ENCODE measurements around the gene CD55. TPM values are rescaled to one million over a fixed set of nuclear protein-coding genes. Genes with fewer than 3 reads are reported as not detected.

Gene CD55, protein sequence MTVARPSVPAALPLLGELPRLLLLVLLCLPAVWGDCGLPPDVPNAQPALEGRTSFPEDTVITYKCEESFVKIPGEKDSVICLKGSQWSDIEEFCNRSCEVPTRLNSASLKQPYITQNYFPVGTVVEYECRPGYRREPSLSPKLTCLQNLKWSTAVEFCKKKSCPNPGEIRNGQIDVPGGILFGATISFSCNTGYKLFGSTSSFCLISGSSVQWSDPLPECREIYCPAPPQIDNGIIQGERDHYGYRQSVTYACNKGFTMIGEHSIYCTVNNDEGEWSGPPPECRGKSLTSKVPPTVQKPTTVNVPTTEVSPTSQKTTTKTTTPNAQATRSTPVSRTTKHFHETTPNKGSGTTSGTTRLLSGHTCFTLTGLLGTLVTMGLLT
- total RNA-seq: 84.7 TPM

GRCh38 chr1:207321079-207321789 lies at the start of gene CD55:
CD55 (plus strand) TSS chr1:207321678; CDS start chr1:207321766, 88 bp downstream.
- DNase-seq: peak; percentile 92

DNA sequence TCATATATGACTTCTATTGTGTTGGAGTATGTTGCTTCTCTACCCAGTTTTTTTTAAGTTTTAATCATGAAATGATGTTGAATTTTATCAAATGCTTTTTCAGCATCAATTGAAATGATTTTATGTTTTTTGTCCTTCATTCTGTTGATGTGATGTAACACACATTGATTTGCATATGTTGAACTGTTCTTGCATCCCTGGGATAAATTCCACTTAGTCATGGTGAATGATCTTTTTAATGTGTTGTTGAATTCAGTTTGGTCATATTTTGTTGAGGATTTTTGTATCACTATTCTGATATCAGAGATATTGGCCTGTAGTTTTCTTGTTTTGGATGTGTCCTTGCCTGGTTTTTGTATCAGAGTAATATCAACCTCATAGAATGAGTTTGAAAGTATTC lies 46.6 kb upstream of the CD55 start:
- DNase-seq: no peak

- no peak for DNase-seq
Observed at GRCh38 chr1:207276465-207276864, 45.0 kb upstream of the CD55 start.

- DNase-seq: no peak
Observed at GRCh38 chr1:207277241-207277640, 44.2 kb upstream of the CD55 start.

GRCh38 chr1:207279652-207280051 lies 41.8 kb upstream of the CD55 start:
- DNase-seq: no peak

GRCh38 chr1:207280706-207281105 lies 40.8 kb upstream of the CD55 start:
- no peak for DNase-seq

- DNase-seq: peak; percentile 3
Observed at GRCh38 chr1:207282058-207282457, 39.4 kb upstream of the CD55 start.

DNA sequence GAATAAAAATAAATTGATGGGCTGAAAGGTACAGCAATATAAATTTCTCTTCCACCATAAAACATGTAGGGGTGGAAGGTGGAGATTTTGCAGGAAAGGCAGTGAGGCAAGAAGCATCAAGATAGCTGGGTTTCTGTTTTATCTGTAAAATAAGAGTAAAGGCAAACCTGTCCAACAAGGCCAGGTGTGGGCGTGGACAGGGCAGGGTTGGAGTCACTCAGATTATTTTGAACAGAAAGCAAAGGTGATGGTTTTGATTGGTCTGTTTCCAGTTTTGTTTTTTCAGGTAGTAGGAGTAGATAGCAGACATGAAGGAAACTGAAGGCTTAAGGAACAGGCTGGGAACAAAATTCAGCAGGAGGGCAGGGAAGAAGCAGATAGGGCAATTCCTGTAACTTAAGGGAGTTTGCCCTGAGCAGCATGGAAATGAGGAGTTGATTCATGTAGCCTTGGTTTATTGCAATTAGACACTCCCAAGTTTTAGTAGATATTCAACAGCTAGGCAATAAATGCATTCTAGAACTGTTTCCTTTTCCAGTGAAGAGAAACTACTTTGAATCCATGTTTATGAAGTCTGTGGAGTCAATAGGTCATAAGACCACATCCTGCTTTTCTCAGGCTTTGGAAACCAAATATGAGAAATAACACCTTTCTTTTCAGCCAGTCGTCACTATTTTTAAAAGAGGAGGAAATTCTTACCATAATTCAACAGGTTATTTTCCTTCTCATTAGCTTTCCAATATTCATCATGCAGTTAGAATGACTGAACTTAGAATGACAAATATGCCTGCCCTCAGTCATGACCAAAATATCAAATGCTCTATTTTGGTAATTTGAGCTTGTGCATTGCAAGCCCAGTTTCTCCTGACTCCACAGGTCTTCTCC lies 38.7 kb upstream of the CD55 start:
- peak; percentile 39 for DNase-seq

- DNase-seq: no peak
Observed at GRCh38 chr1:207283421-207283820, 38.1 kb upstream of the CD55 start.

DNA sequence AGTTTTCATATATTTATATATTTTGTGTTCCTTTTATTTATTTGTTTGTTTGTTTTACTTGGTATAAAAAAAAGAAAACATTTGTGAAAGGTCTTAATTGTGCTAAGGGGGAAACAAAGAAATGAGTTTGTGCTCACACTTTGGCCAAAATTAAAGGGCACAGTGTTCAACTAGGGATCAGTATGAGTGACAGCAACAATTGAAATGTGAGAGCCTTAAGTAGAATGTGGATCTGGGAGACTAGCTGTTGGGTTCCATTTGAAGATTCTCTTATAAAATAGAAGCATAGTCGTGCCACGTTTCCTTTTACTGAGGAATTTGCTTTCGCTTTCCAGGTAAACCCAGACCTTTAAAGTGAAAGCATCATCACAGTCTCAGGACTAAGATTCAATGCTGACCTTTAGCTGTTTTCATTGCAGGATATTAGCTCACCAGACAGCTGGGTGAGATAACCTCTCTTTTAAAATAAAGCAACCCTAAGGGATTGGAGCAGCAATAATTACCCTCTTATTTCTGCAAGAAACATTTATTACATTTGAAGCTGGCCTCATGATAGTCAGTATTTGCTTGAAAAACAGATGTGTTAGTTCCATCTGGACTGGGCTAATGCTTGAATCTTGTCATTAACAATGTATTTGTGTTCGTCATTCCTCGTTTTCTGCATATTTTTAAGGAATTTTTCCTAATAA lies 37.1 kb upstream of the CD55 start:
- peak; percentile 88 for DNase-seq

GRCh38 chr1:207286786-207287468 lies 34.6 kb upstream of the CD55 start:
- DNase-seq: peak; percentile 96

GRCh38 chr1:207288315-207288714 lies 33.2 kb upstream of the CD55 start:
- DNase-seq: peak; percentile 66

GRCh38 chr1:207289756-207290155 lies 31.7 kb upstream of the CD55 start:
- DNase-seq: no peak

- DNase-seq: no peak
Observed at GRCh38 chr1:207291723-207292122, 29.8 kb upstream of the CD55 start.

- DNase-seq: peak; percentile 67
Observed at GRCh38 chr1:207298186-207298585, 23.3 kb upstream of the CD55 start.

DNA sequence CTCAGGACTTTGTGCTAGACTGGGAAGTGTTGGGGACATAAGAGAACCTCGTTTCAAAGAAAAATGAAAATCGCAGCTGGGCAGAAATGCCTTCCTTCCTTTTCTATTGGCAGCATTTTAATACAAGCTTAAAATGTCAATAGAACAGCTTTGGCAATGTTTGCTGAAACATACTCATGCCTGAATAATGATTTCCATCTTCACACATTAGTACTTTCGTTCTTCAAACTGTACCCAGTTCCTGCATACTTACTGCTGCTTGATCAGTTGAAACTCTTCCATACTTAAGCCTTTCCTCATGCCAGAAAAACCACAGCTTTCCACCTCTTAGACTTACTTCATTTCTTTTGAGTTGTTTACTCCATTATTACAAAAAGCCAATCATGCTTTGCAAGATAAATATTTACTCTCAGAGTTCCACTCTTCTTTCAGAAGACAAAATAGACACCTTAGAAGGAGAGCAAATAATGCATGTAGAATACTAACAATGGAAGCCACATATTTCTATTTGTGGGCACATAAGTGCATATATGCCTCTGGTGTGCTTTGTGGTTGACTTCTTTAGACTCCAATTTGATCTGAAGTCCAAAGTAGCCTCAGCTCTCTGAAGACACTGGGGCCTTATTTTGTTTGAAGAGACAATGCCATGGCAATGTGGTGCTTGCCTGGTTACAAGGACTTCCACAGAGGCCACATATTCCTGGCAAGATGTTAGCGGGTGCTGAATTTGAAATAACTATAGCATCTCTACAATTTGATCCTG lies 22.7 kb upstream of the CD55 start:
- peak; percentile 67 for DNase-seq

DNA sequence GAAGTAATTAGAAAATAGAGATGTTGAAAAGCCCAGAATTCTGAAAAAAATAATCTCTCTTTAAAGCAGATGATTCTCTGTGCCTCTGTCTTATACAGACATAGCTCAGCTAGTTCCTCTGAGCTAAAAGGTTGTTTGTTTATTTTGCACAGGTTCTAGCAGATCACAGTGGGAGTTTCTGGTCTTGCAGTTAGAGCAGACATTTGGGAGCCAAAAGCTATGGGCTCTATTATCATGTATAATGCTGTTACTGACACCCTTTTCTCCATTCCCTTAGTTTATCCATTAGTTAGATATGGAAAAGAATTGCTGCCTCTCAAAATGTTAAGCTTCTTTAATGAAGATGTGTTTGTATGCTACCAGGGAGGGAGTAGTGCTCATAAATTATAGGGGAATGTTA lies 20.5 kb upstream of the CD55 start:
- DNase-seq: no peak

DNA sequence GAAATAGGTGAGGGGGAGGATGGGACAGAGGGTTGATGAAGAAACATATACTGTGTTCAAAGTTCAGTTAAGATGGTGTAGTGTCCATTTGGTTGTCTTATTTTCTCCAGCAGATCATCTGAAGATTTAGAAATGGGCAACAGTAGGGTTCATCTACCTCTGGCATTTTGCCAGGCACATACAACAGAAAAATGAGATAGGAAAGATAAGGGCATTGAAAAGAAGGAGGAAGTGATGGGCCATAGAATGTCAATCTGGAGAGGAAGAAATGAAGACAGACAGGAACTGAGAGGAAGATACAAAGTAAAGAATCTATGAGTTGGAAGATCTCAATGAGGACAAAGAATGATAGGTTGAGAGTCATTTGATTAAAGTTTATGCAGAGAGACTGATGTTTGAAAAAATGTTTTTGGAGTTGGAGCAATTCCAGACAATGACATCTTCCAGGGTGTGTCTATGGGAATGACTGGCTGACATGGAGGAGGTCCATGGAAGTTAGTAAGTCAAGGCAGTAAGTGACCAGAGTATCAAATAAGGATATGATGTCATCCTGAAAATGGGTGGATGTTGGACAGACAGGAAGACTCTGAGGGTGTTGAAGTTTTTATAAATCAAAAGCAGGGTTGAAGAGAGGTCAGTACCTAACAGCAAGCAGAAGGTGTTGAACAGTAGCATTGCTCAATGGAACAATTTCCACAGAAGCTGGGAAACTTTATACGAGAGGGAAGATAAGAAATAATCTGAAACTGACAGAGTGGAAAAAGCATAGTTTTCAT lies 18.7 kb upstream of the CD55 start:
- no peak for DNase-seq

DNA sequence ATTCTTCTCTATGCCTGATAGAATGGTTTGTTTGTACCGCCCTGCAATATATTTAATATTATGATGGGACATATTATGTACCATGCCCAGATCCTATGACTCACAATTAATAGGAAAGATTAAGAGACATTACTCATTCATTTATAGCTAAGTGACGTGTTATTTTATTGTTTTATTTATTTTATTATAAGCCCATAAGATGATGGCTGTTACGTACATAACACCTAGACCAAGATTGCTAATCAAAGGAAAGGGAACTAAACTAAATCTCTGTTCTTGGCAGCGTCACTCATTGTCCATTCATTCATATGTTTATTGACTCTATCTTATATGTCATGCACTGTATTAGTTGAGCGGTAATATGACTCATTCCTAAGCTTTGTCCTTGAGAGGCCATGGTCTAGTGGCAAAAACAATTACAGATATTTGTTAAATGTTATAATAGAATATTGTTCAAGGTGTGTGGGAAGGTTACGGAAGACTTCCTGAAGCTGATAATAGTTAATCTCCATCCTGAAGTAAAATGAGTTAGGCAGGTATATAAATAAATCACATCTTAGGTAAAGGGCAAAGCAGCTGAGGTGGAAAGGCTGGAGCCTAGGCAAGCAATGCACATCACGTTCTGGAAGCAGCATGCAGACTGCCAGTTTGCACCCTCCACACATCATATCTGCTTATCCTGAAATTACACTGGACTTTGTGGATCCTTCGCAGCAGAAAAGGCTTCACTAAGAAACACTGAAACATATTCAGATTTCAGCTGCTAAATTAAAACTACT lies 16.6 kb upstream of the CD55 start:
- no peak for DNase-seq

Data from skin of body (tissue), 2 donors.